GM12878 (cell line): ENCODE measurements around the gene PTBP3. TPM values are rescaled to one million over a fixed set of nuclear protein-coding genes. Genes with fewer than 3 reads are reported as not detected.

Experiments
- ATAC-seq: fragments of 200-7000 bp; cut with Tn5 transposase; 3 replicates; pipeline ENCODE4 v1.9.1; 2020; ENCODE audit warnings: mild to moderate bottlenecking, moderate library complexity
- BruUV-seq: library from RNA; stranded (reverse); fragments of 400-500 nt; replicated peaks from 2 replicates; lab custom pipeline; 2021; lab: Mats Ljungman, UMichigan
- CTCF ChIA-PET: fragments of 300-600 bp; sonication (Branson Sonifier 250); formaldehyde crosslinking; extraction: SDS; loops from one replicate; lab custom pipeline; 2021; ENCODE audit warnings: inconsistent platforms; lab: Yijun Ruan, JAX
- POLR2A ChIA-PET: fragments of 350-600 bp; formaldehyde crosslinking; extraction: SDS; loops from one replicate; lab custom pipeline; 2021; ENCODE audit warnings: inconsistent platforms; lab: Charles Lee
- RAD21 ChIA-PET: fragments of 300-600 bp; sonication (Branson Sonifier 250); formaldehyde crosslinking; loops from one replicate; lab custom pipeline; 2023; ENCODE audit warnings: antibody characterized with exemption; ENCODE audit not compliant: unreplicated experiment; lab: Charles Lee
- SMC1A ChIA-PET: fragments of 300-600 bp; sonication (Branson Sonifier 250); formaldehyde crosslinking; loops from one replicate; lab custom pipeline; 2023; ENCODE audit not compliant: unreplicated experiment, uncharacterized antibody; lab: Charles Lee
- DNase-seq: peaks from one replicate; pipeline ENCODE4 v3.0.0-alpha.2; 2011; ENCODE audit warnings: low read depth, low spot score
- FAIRE-seq: peaks from 3 replicates; lab custom pipeline; 2011; peaks lifted over from hg19 to GRCh38; lab: Jason Lieb, UNC
- H2AFZ ChIP-seq: 2 replicates; pipeline ENCODE4 v1.6.0; 2011; ENCODE audit warnings: low read depth, low read length, control low read depth; ENCODE audit not compliant: control insufficient read depth
- H3K27ac ChIP-seq: 2 replicates; pipeline ENCODE4 v1.5.1; 2011; ENCODE audit warnings: control low read depth; ENCODE audit not compliant: control insufficient read depth, insufficient read depth
- H3K27me3 ChIP-seq, 2 experiments: replicated peaks in 1 of 2; 2 replicates each; pipeline versions ENCODE4 v1.6.0 to v1.6.1; 2011; ENCODE audit warnings: low read length in 1 of 2; ENCODE audit not compliant: control insufficient read depth in 2 of 2, insufficient read depth in 2 of 2
- H3K36me3 ChIP-seq, 2 experiments: 2 replicates each; pipeline ENCODE4 v1.5.1; 2011; ENCODE audit warnings: low read length in 1 of 2; ENCODE audit not compliant: control insufficient read depth in 2 of 2, insufficient read depth in 2 of 2
- H3K4me1 ChIP-seq: 2 replicates; pipeline ENCODE4 v1.6.1; 2011; ENCODE audit warnings: mild to moderate bottlenecking, low read length, moderate library complexity, mixed read lengths; ENCODE audit not compliant: control insufficient read depth, insufficient read depth
- H3K4me2 ChIP-seq: 2 replicates; pipeline ENCODE4 v1.6.0; 2011; ENCODE audit warnings: control low read depth; ENCODE audit not compliant: control insufficient read depth, insufficient read depth
- H3K4me3 ChIP-seq: fragments of 200-600 bp; sonication (generic); 2 replicates; pipeline ENCODE4 v1.5.1; 2016
- H3K79me2 ChIP-seq: 2 replicates; pipeline ENCODE4 v1.6.0; 2011; ENCODE audit warnings: low read length; ENCODE audit not compliant: control insufficient read depth, insufficient read depth
- H3K9ac ChIP-seq: 2 replicates; pipeline ENCODE4 v1.8.0; 2011; ENCODE audit warnings: low read length, control low read depth, mixed read lengths; ENCODE audit not compliant: control insufficient read depth, insufficient read depth
- H3K9me3 ChIP-seq: replicated peaks from 3 replicates; pipeline ENCODE4 v1.5.1; 2011; ENCODE audit warnings: mild to moderate bottlenecking, low read length; ENCODE audit not compliant: control insufficient read depth, insufficient read depth
- H4K20me1 ChIP-seq: 2 replicates; pipeline ENCODE4 v1.6.0; 2011; ENCODE audit not compliant: control insufficient read depth, insufficient read depth
- BACH1 ChIP-seq: fragments of 450-650 bp; IDR thresholded peaks from 2 replicates; pipeline ENCODE4 v1.6.1; 2017; ENCODE audit warnings: mild to moderate bottlenecking, borderline replicate concordance
- CBFB ChIP-seq: IDR thresholded peaks from 2 replicates; pipeline ENCODE4 v1.6.1; 2016; ENCODE audit warnings: antibody characterized with exemption, low read depth
- FOXK2 ChIP-seq: fragments of 450-650 bp; IDR thresholded peaks from 2 replicates; pipeline ENCODE4 v1.6.1; 2017; ENCODE audit warnings: mild to moderate bottlenecking, moderate library complexity
- FOXM1 ChIP-seq: IDR thresholded peaks from 2 replicates; pipeline ENCODE4 v1.6.1; 2012; ENCODE audit warnings: low read depth, mild to moderate bottlenecking, inconsistent platforms, low read length, moderate library complexity
- HDAC2 ChIP-seq: fragments of 200-600 bp; sonication (generic); IDR thresholded peaks from 2 replicates; pipeline ENCODE4 v1.6.1; 2017
- PML ChIP-seq: IDR thresholded peaks from 2 replicates; pipeline ENCODE4 v1.6.1; 2012; ENCODE audit warnings: low read length, inconsistent platforms
- POU2F2 ChIP-seq: IDR thresholded peaks from 3 replicates; pipeline ENCODE4 v1.6.1; 2011; ENCODE audit warnings: low read depth, mild to moderate bottlenecking, low read length, borderline replicate concordance
- RELA ChIP-seq: fragments of 450-650 bp; IDR thresholded peaks from 2 replicates; pipeline ENCODE4 v1.8.0; 2014; ENCODE audit warnings: borderline replicate concordance; ENCODE audit not compliant: partially characterized antibody
- SMC3 ChIP-seq: IDR thresholded peaks from 2 replicates; pipeline ENCODE4 v1.6.1; 2011; ENCODE audit warnings: low read length, improper control_type of control experiment, borderline replicate concordance
- SPI1 ChIP-seq: IDR thresholded peaks from 2 replicates; pipeline ENCODE4 v1.6.1; 2011; ENCODE audit warnings: low read depth, mild to moderate bottlenecking, low read length, moderate library complexity, borderline replicate concordance; ENCODE audit not compliant: insufficient read depth
- SUPT20H ChIP-seq: IDR thresholded peaks from 2 replicates; pipeline ENCODE4 v1.6.1; 2011; ENCODE audit warnings: low read depth, mild to moderate bottlenecking, low read length, moderate library complexity, borderline replicate concordance; ENCODE audit not compliant: control insufficient read depth
- ZNF622 ChIP-seq: fragments of 450-650 bp; IDR thresholded peaks from 2 replicates; pipeline ENCODE4 v1.6.1; 2017; ENCODE audit warnings: mild to moderate bottlenecking, inconsistent platforms
- WGBS: methylation state at CpG from one replicate; pipeline ENCODE4 v1.1.6; 2016; ENCODE audit warnings: low lambda C conversion rate; ENCODE audit not compliant: insufficient replicate concordance, insufficient coverage; ENCODE audit errors: missing lambda C conversion rate; 5-methylcytosine and 5-hydroxymethylcytosine counted together
- in situ Hi-C: fragments of 300-500 bp; cut with MboI; formaldehyde crosslinking; loops from 9 replicates; pipeline ENCODE4 v1.14.3; 2018; ENCODE audit warnings: mixed read lengths
- intact Hi-C: fragments of 100-400 bp; cut with micrococcal nuclease; formaldehyde crosslinking; loops from one replicate; pipeline ENCODE4 v1.14.2; 2022; ENCODE audit not compliant: unreplicated experiment
- polyA plus RNA-seq, 11 experiments: library from polyadenylated mRNA; depleted of rRNA in 4 of 11; unstranded in 6 of 11; stranded (reverse) in 5 of 11; fragments of >200 nt; fragmentation: Nextera tagmentation in 4 of 11; fragmentation: Illumina TruSeq in 1 of 11; extraction: Ambion mirVana in 4 of 11; extraction: Trizol in 1 of 11; gene quantifications; 1 replicate in 1 of 11; 2 replicates in 10 of 11; pipeline versions ENCODE4 v1.2.1 to v1.2.3, GENCODE V29; 2011 to 2016; ENCODE audit warnings: inconsistent platforms in 2 of 11, missing spikeins in 2 of 11, low read depth in 1 of 11
- total RNA-seq, 4 experiments: library from RNA; depleted of rRNA in 3 of 4; stranded (reverse); fragments of >200 nt in 3 of 4; fragmentation: Illumina TruSeq in 1 of 4; extraction: Trizol in 1 of 4; gene quantifications; 2 replicates each; pipeline versions ENCODE4 v1.2.1 to v1.2.3, GENCODE V29; 2013 to 2021
- TF ChIP-seq, protein P1 (sequence below): fragments of 450-650 bp; IDR thresholded peaks from 2 replicates; pipeline ENCODE4 v1.6.1; 2017; ENCODE audit warnings: low read depth, mild to moderate bottlenecking, moderate library complexity

Gene PTBP3
- total and polyA plus RNA-seq, 10 of the 15 experiments (the other 5 are each of a cell fraction or from before 2014, with no cell fraction given), result 12.5 to 104 (median 52.7) TPM

DNA sequence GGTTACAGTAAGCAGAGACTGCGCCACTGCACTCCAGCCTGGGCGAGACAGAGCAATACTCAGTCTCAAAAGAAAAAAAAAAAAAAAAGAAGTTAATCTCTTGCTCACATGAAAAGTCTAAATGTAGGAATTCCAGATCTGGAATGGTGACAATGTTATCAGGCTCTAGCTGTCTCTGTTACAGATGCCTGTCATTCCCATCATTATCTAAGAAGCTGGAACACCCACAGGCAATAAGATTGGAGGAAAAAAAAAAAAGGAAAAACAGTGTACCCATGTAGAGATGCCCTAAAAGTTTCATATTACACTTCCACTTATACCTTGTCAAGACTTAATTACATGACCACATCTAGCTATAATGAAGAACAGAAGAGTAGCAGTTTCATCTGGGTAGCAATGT, 38.2 kb downstream of the PTBP3 start:
- SMC1A ChIA-PET, result interaction anchor here (0.6 to 1.7 kb wide), 4 partner anchors 14 to 36 kb away, joined by 3 to 4 read pairs (median 3); no protein-coding TSS in a partner anchor
- Histone ChIP-seq H3K4me3 (no peak overlapping the region), H3K9me3 (peaks cover 2% of the 10 kb centered on the region), H3K9ac (no peak overlapping the region), H3K36me3 (peaks cover 2 to 13% of the 10 kb centered on the region in 2 experiments; a peak in 3 of 4 replicates), H3K79me2 (peaks cover 24% of the 10 kb centered on the region), H3K27me3 (no peaks in the 10 kb centered on the region), H3K4me2 (no peak overlapping the region), H4K20me1 (no peaks in the 10 kb centered on the region), H3K27ac (no peak overlapping the region), H2AFZ (no peak overlapping the region), H3K4me1 (no peaks in the 10 kb centered on the region)
- TF ChIP-seq CBFB (no peak), SMC3 (no peak), SPI1 (no peak), POU2F2 (no peak), SUPT20H (no peak), FOXK2 (no peak), BACH1 (no peak), FOXM1 (no peak), ZNF622 (no peak), RELA (no peak), PML (no peak), HDAC2 (no peak)
- TF ChIP-seq, protein P1, sequence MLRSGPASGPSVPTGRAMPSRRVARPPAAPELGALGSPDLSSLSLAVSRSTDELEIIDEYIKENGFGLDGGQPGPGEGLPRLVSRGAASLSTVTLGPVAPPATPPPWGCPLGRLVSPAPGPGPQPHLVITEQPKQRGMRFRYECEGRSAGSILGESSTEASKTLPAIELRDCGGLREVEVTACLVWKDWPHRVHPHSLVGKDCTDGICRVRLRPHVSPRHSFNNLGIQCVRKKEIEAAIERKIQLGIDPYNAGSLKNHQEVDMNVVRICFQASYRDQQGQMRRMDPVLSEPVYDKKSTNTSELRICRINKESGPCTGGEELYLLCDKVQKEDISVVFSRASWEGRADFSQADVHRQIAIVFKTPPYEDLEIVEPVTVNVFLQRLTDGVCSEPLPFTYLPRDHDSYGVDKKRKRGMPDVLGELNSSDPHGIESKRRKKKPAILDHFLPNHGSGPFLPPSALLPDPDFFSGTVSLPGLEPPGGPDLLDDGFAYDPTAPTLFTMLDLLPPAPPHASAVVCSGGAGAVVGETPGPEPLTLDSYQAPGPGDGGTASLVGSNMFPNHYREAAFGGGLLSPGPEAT, result no peak
- 100% methylated on average over 2 of the region's 2 CpGs for WGBS
- in situ Hi-C loops (no loop called here), intact Hi-C loops (no loop called here)
- CTCF ChIA-PET, result interaction anchor here (1.2 kb wide), 1 partner anchor 12 kb away, joined by 3 read pairs; no protein-coding TSS in a partner anchor
- no TSS peak for BruUV-seq
- POLR2A ChIA-PET, result interaction anchor here (0.8 kb wide), 1 partner anchor 9 kb away, joined by 3 read pairs; no protein-coding TSS in a partner anchor
- DNase-seq, result no peak
- ATAC-seq, result no peak
- RAD21 ChIA-PET, result interaction anchor here (0.6 kb wide), 1 partner anchor 44 kb away, joined by 3 read pairs; no protein-coding TSS in a partner anchor
- no peak for FAIRE-seq
